Measurements from ENCODE around the gene FGF9. TPM values are rescaled to one million over a fixed set of nuclear protein-coding genes. Genes with fewer than 3 reads are reported as not detected.

The FGF9 gene
- total RNA-seq, 1 experiment from 2014 or later: 1.5 TPM

DNA sequence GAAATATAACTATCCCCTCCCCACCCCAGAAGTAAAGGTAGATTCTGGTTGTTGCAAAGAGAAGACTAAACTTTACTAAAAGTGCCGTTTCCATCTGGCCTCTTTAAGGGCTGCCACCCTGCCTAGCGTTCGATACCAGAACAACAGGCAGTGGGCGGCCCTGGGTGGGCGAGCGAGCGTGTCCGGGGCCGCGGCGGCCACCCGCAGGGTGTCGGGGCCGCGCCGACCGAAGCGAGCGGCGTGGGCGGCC, 2.6 kb downstream of the FGF9 start (continued):
- TF ChIP-seq ELF1 (IDR thresholded peaks at IDR 0.05; ENCODE audit: borderline replicate concordance, low read depth): no peak

DNA sequence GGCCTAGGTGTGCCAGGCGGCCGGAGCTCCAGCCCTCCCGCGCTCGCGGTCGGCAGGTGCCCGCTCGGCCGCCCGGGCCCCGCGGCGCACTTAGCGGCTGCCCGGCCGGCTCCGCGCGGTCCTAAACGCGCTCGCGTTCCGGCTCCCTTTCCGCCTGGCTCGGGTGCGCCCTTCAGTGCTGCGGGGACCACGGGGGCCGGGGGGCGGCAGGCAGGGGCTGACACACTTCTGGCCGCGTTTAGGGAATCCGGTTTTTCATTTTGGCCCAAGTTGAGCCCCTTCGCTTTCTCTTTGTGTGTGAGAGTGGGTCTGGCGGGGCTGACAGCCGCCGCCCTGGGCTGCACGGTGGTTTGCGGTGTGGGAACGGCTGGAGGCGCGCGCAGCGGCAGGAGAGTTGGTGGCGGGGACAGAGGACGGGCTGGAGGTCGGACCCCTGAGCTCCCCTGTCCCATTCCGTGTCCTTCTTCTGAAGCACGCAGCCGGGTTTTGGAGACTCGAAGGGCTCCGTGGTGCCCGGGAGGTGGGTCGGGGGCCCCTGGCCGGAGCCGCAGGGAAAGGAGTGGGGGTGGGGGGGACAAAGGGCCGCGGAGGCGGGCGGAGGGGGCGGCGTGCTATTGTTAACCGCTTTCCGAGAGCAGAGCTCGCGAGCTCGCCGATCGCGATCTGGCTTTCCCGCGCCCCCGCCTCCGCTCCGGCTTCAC, 3.1 kb downstream of the FGF9 start:
- H3K4me3 ChIP-seq (replicated peaks in 1 of 2; ENCODE audit: low read depth in 1 of 2, low read length in 2 of 2): peak overlapping the region; percentile 55 to 64
- no peaks in the 10 kb centered on the region for H3K36me3 ChIP-seq (ENCODE audit: control insufficient read depth in 1 of 2, insufficient read depth in 2 of 2, low read length in 2 of 2)
- no peak overlapping the region for H2AFZ ChIP-seq (ENCODE audit: low read depth, low read length, poor library complexity, severe bottlenecking)
- intact Hi-C loops (cut with micrococcal nuclease): loop anchor here (5.0 to 10.0 kb wide), 2 partner anchors 1071 to 1118 kb away; no protein-coding TSS in a partner anchor
- CTCF ChIA-PET: no interaction called here
- POLR2A ChIA-PET: interaction anchor here (0.7 to 1.4 kb wide), 4 partner anchors 36 to 135 kb away, joined by 3 to 5 read pairs (median 4); partner anchors contain the start of gene MICU2
- H3K9ac ChIP-seq (ENCODE audit: low read length): peak overlapping the region; percentile 35
- H3K79me2 ChIP-seq (ENCODE audit: insufficient read depth, low read length): no peaks in the 10 kb centered on the region
- ATAC-seq (peak; percentile 49), DNase-seq (ENCODE audit: low read depth, low spot score) (no peak)
- peaks cover 27% of the 10 kb centered on the region; the same call in 1 of the 2 replicates for H3K27me3 ChIP-seq (ENCODE audit: insufficient read depth, low read length)
- no TSS peak for BruUV-seq (replicated peaks)
- H3K27ac ChIP-seq (ENCODE audit: low read depth, low read length): peak overlapping the region; percentile 48; the same call in 1 of the 2 replicates
- RAD21 ChIA-PET (ENCODE audit: low non-redundant PET in 1 of 2, low total read pairs in 2 of 2, uncharacterized antibody in 2 of 2, unreplicated experiment in 2 of 2): no interaction called here
- peaks cover 33 to 59% of the 10 kb centered on the region in 2 experiments for H3K4me1 ChIP-seq (ENCODE audit: control insufficient read depth in 1 of 2, insufficient read depth in 2 of 2, low read length in 2 of 2)
- H3K9me2 ChIP-seq (ENCODE audit: insufficient read depth): no peaks in the 10 kb centered on the region
- H4K20me1 ChIP-seq (ENCODE audit: insufficient read depth): no peaks in the 10 kb centered on the region
- peak overlapping the region; percentile 94 for H3K4me2 ChIP-seq (ENCODE audit: low read length)
- no peaks in the 10 kb centered on the region for H3K9me3 ChIP-seq (ENCODE audit: control insufficient read depth in 1 of 2, insufficient read depth in 1 of 2, low read depth in 1 of 2, low read length in 2 of 2)
- TF ChIP-seq JUND (IDR thresholded peaks at IDR 0.05) (no peak), EZH2phosphoT487 (IDR thresholded peaks at IDR 0.05; ENCODE audit: borderline replicate concordance) (no peak), ZNF274 (IDR thresholded peaks at IDR 0.05; ENCODE audit: low read depth, low read length) (no peak), CBX3 (IDR thresholded peaks at IDR 0.05; ENCODE audit: low read depth) (no peak), ZFX (IDR thresholded peaks at IDR 0.05) (no peak; the same call in 1 of the 2 replicates), FOSL1 (IDR thresholded peaks at IDR 0.05; ENCODE audit: low read depth) (peak; percentile 43), TCF7L2 (IDR thresholded peaks at IDR 0.05; ENCODE audit: borderline replicate concordance, extremely low read depth, insufficient read depth, insufficient read length) (peak; percentile 50), ELF1 (IDR thresholded peaks at IDR 0.05; ENCODE audit: borderline replicate concordance, low read depth) (no peak), SIN3A (IDR thresholded peaks at IDR 0.05; ENCODE audit: low read depth) (no peak), YY1 (IDR thresholded peaks at IDR 0.05; ENCODE audit: extremely low read depth, insufficient replicate concordance, low read depth, low read length) (no peak), EZH2 (IDR thresholded peaks at IDR 0.05) (no peak), RAD21 (IDR thresholded peaks at IDR 0.05; ENCODE audit: low read depth) (no peak), POLR2A (IDR thresholded peaks at IDR 0.05; ENCODE audit: borderline replicate concordance, extremely low read depth, insufficient read depth, insufficient read length) (no peak), SRF (IDR thresholded peaks at IDR 0.05; ENCODE audit: low read depth) (no peak), POLR2AphosphoS5 (IDR thresholded peaks at IDR 0.05; ENCODE audit: low read depth, low read length) (no peak), SP1 (IDR thresholded peaks at IDR 0.05; ENCODE audit: low read depth) (0 out of 2 replicates have a peak, but pooled peaks have one; percentile 21), ZBTB33 (IDR thresholded peaks at IDR 0.05; ENCODE audit: extremely low read depth, insufficient replicate concordance, low read length) (no peak), CEBPB (IDR thresholded peaks at IDR 0.05; ENCODE audit: low read depth) (no peak), MAX (IDR thresholded peaks at IDR 0.05) (no peak), EGR1 (IDR thresholded peaks at IDR 0.05; ENCODE audit: low read depth) (no peak), CTCF (IDR thresholded peaks at IDR 0.05 in 2 of 3, conservative IDR thresholded peaks at IDR 0.05 in 1 of 3; ENCODE audit: borderline replicate concordance in 1 of 3, insufficient read depth in 1 of 3, low read depth in 2 of 3, low read length in 2 of 3) (no peak)
- TF ChIP-seq, protein P1, sequence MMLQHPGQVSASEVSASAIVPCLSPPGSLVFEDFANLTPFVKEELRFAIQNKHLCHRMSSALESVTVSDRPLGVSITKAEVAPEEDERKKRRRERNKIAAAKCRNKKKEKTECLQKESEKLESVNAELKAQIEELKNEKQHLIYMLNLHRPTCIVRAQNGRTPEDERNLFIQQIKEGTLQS (IDR thresholded peaks at IDR 0.05): no peak
